GM12892 (cell line): ENCODE results near the gene GALNT10.

Experiments used
- POLR2A ChIP-seq: IDR thresholded peaks from 2 replicates; pipeline ENCODE4 v1.6.1; 2011; ENCODE audit warnings: low read depth, low read length, control low read depth
- POLR2AphosphoS5 ChIP-seq: IDR thresholded peaks from 2 replicates; pipeline ENCODE4 v1.6.1; 2011; ENCODE audit warnings: low read depth, low read length, control low read depth
- TAF1 ChIP-seq: IDR thresholded peaks from 2 replicates; pipeline ENCODE4 v1.6.1; 2011; ENCODE audit warnings: low read depth, mild to moderate bottlenecking, control low read depth, low read length, borderline replicate concordance

GRCh38 chr5:154215571-154216325 lies 25.2 kb downstream of the GALNT10 start:
- TF ChIP-seq POLR2A (no peak), POLR2AphosphoS5 (no peak), TAF1 (no peak)
